GM23338 (cell line): ENCODE measurements around the gene MEI1. TPM values are rescaled to one million over a fixed set of nuclear protein-coding genes. Genes with fewer than 3 reads are reported as not detected.

Experiments used
- ATAC-seq: fragments of 200-7000 bp; cut with Tn5 transposase; 3 replicates; pipeline ENCODE4 v1.9.1; 2020
- DNase-seq: peaks from one replicate; pipeline ENCODE4 v3.0.0-alpha.2; 2015; ENCODE audit warnings: low spot score
- H2AFZ ChIP-seq: fragments of 200-600 bp; sonication (generic); 2 replicates; pipeline ENCODE4 v1.8.0; 2016; ENCODE audit warnings: antibody characterized with exemption, mild to moderate bottlenecking, moderate library complexity
- H3F3A ChIP-seq: fragments of 200-600 bp; sonication (generic); replicated peaks from 2 replicates; pipeline ENCODE4 v1.8.0; 2017; ENCODE audit warnings: antibody characterized with exemption, mixed run types, low read depth
- H3K27ac ChIP-seq: fragments of 200-600 bp; sonication (generic); 2 replicates; pipeline ENCODE4 v1.6.1; 2016; ENCODE audit warnings: low read depth
- H3K27me3 ChIP-seq: fragments of 200-600 bp; sonication (generic); 2 replicates; pipeline ENCODE4 v1.8.0; 2016; ENCODE audit warnings: mild to moderate bottlenecking, mixed run types, moderate library complexity; ENCODE audit not compliant: insufficient read depth
- H3K36me3 ChIP-seq: fragments of 200-600 bp; sonication (generic); 2 replicates; pipeline ENCODE4 v1.8.0; 2016; ENCODE audit warnings: mild to moderate bottlenecking; ENCODE audit not compliant: insufficient read depth
- H3K4me1 ChIP-seq: fragments of 200-600 bp; sonication (generic); 2 replicates; pipeline ENCODE4 v1.8.0; 2016; ENCODE audit warnings: mild to moderate bottlenecking, moderate library complexity; ENCODE audit not compliant: insufficient read depth
- H3K4me2 ChIP-seq: fragments of 200-600 bp; sonication (generic); 2 replicates; pipeline ENCODE4 v1.7.1; 2017; ENCODE audit warnings: mixed run types
- H3K4me3 ChIP-seq: fragments of 200-600 bp; sonication (generic); 2 replicates; pipeline ENCODE4 v1.6.1; 2016; ENCODE audit warnings: mixed run types
- H3K79me2 ChIP-seq: fragments of 200-600 bp; sonication (generic); replicated peaks from 2 replicates; pipeline ENCODE4 v1.8.0; 2017; ENCODE audit warnings: mild to moderate bottlenecking; ENCODE audit not compliant: insufficient read depth
- H3K9me2 ChIP-seq: fragments of 200-600 bp; sonication (generic); 2 replicates; pipeline ENCODE4 v1.8.0; 2017; ENCODE audit not compliant: insufficient read depth
- H4K20me1 ChIP-seq: fragments of 200-600 bp; sonication (generic); replicated peaks from 2 replicates; pipeline ENCODE4 v1.8.0; 2017; ENCODE audit warnings: mild to moderate bottlenecking; ENCODE audit not compliant: insufficient read depth
- H3K27ac Mint-ChIP-seq: 2 replicates; pipeline ENCODE4 v1.8.0; 2020; ENCODE audit warnings: inconsistent platforms, mild to moderate bottlenecking, moderate library complexity, mixed read lengths
- H3K27me3 Mint-ChIP-seq: 3 replicates; pipeline ENCODE4 v1.8.0; 2022; ENCODE audit warnings: low read depth, mild to moderate bottlenecking, moderate library complexity, mixed read lengths, inconsistent platforms; ENCODE audit not compliant: insufficient read depth, poor library complexity
- H3K36me3 Mint-ChIP-seq: 3 replicates; pipeline ENCODE4 v1.8.0; 2021; ENCODE audit warnings: low read depth, mild to moderate bottlenecking, inconsistent platforms, moderate library complexity, mixed read lengths
- H3K4me1 Mint-ChIP-seq: 3 replicates; pipeline ENCODE4 v1.8.0; 2020; ENCODE audit warnings: mild to moderate bottlenecking, inconsistent platforms, mixed read lengths
- H3K4me3 Mint-ChIP-seq: 3 replicates; pipeline ENCODE4 v1.8.0; 2021; ENCODE audit warnings: moderate library complexity, mild to moderate bottlenecking, inconsistent platforms, mixed read lengths
- H3K9me3 Mint-ChIP-seq: 3 replicates; pipeline ENCODE4 v1.8.0; 2020; ENCODE audit warnings: moderate library complexity, mild to moderate bottlenecking, inconsistent platforms, mixed read lengths
- CREB1 ChIP-seq: fragments of 250-450 bp; sonication (Bioruptor Pico); IDR thresholded peaks from 2 replicates; pipeline ENCODE4 v1.5.0; 2020; ENCODE audit warnings: low read depth, mild to moderate bottlenecking, moderate library complexity
- EZH2 ChIP-seq: fragments of 200-600 bp; sonication (generic); IDR thresholded peaks from one replicate; pipeline ENCODE4 v1.8.0; 2017; ENCODE audit warnings: antibody characterized with exemption, mild to moderate bottlenecking, low read depth; ENCODE audit not compliant: unreplicated experiment
- EZH2phosphoT487 ChIP-seq: fragments of 200-600 bp; sonication (generic); IDR thresholded peaks from one replicate; pipeline ENCODE4 v1.8.1; 2018; ENCODE audit warnings: antibody characterized with exemption; ENCODE audit not compliant: unreplicated experiment
- JUNB ChIP-seq: IDR thresholded peaks from one replicate; pipeline ENCODE4 v1.6.1; 2016; ENCODE audit warnings: antibody characterized with exemption; ENCODE audit not compliant: unreplicated experiment
- NANOG ChIP-seq: IDR thresholded peaks from 2 replicates; pipeline ENCODE4 v1.6.1; 2016; ENCODE audit warnings: antibody characterized with exemption, borderline replicate concordance
- POLR2AphosphoS5 ChIP-seq: IDR thresholded peaks from 2 replicates; pipeline ENCODE4 v1.6.1; 2016; ENCODE audit warnings: antibody characterized with exemption, low read depth
- STAT1 ChIP-seq: IDR thresholded peaks from one replicate; pipeline ENCODE4 v1.6.1; 2016; ENCODE audit warnings: antibody characterized with exemption; ENCODE audit not compliant: unreplicated experiment
- ZNF114 ChIP-seq: fragments of 250-450 bp; sonication (Bioruptor Pico); IDR thresholded peaks from 2 replicates; pipeline ENCODE4 v1.5.0; 2020; ENCODE audit warnings: mild to moderate bottlenecking, moderate library complexity
- ZNF331 ChIP-seq: fragments of 250-450 bp; sonication (Bioruptor Pico); IDR thresholded peaks from 2 replicates; pipeline ENCODE4 v1.5.0; 2020; ENCODE audit warnings: low read depth, mild to moderate bottlenecking, moderate library complexity
- polyA plus RNA-seq: library from polyadenylated mRNA; unstranded; fragments of >200 nt; fragmentation: Nextera tagmentation; extraction: Ambion mirVana; gene quantifications from 2 replicates; pipeline ENCODE4 v1.2.1, GENCODE V29; 2016
- total RNA-seq: library from RNA; depleted of rRNA; stranded (reverse); fragments of >200 nt; shearing (Covaris generic); gene quantifications from 2 replicates; pipeline ENCODE4 v1.2.3, GENCODE V29; 2014
- TF ChIP-seq, protein P1 (sequence below), 2 experiments: fragments of 200-600 bp in 1 of 2; sonication (generic) in 1 of 2; conservative IDR thresholded peaks; 2 replicates each; pipeline versions ENCODE4 v1.5.1 to v1.6.1; 2016 to 2017; ENCODE audit warnings: antibody characterized with exemption in 2 of 2, low read depth in 2 of 2, mild to moderate bottlenecking in 2 of 2, moderate library complexity in 1 of 2
- TF ChIP-seq, protein P2 (sequence below): IDR thresholded peaks from one replicate; pipeline ENCODE4 v1.6.1; 2018; ENCODE audit warnings: antibody characterized with exemption; ENCODE audit not compliant: unreplicated experiment
- TF ChIP-seq, protein P3 (sequence below): fragments of 250-450 bp; sonication (Bioruptor Pico); IDR thresholded peaks from 2 replicates; pipeline ENCODE4 v1.5.0; 2020; ENCODE audit warnings: mild to moderate bottlenecking, moderate library complexity
- TF ChIP-seq, protein P4 (sequence below): IDR thresholded peaks from 2 replicates; pipeline ENCODE4 v1.6.1; 2016; ENCODE audit warnings: antibody characterized with exemption

MEI1 gene
- total and polyA plus RNA-seq, 2 experiments from 2014 or later: 0.28 to 0.87 TPM

DNA sequence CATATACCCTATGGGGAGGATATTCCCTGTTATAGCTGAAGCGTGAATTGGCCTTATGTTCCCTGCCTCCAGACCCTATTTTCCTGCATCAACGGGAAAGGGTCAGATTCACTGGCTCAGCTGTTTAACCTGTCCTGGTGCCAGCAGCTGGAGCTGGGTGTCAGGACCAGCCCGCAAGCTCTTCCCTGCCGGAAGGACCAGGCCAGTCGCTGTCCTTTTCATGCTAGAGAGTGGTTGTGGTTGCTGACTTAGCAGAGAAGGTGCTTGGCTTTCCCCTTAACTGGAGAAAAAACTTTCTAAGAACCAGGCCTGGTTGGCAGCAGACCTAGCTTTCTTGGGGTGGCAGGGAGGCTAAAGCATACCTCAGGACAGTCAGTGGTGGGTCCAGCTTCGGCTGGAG is 128.4 kb downstream of the MEI1 start:
- H3K9me2 ChIP-seq: no peaks in the 10 kb centered on the region
- no peaks in the 10 kb centered on the region for H3K36me3 ChIP-seq
- no peak overlapping the region for H3K4me2 ChIP-seq
- no peaks in the 10 kb centered on the region for H3K27me3 ChIP-seq
- H3K79me2 ChIP-seq: no peaks in the 10 kb centered on the region; the same call in 1 of the 2 replicates
- H3K27me3 Mint-ChIP-seq: peaks cover 15% of the 10 kb centered on the region
- H3K4me1 ChIP-seq: peaks cover 20% of the 10 kb centered on the region
- no peak overlapping the region for H3K4me3 Mint-ChIP-seq
- no peak overlapping the region for H3K4me3 ChIP-seq
- ATAC-seq (no peak), DNase-seq (no peak)
- H3K9me3 Mint-ChIP-seq: no peaks in the 10 kb centered on the region
- peaks cover 5% of the 10 kb centered on the region; the same call in 1 of the 2 replicates for H3F3A ChIP-seq
- peaks cover 38% of the 10 kb centered on the region for H3K4me1 Mint-ChIP-seq
- no peak overlapping the region for H3K27ac Mint-ChIP-seq
- H3K27ac ChIP-seq: no peak overlapping the region
- H4K20me1 ChIP-seq: no peaks in the 10 kb centered on the region; the same call in 1 of the 2 replicates
- peaks cover 12% of the 10 kb centered on the region for H3K36me3 Mint-ChIP-seq
- TF ChIP-seq JUNB (no peak), NANOG (no peak), CREB1 (CRISPR knock-in tag) (no peak), EZH2phosphoT487 (no peak), ZNF114 (CRISPR knock-in tag) (no peak), EZH2 (no peak), ZNF331 (no peak), POLR2AphosphoS5 (no peak), STAT1 (no peak)
- TF ChIP-seq, protein P1, sequence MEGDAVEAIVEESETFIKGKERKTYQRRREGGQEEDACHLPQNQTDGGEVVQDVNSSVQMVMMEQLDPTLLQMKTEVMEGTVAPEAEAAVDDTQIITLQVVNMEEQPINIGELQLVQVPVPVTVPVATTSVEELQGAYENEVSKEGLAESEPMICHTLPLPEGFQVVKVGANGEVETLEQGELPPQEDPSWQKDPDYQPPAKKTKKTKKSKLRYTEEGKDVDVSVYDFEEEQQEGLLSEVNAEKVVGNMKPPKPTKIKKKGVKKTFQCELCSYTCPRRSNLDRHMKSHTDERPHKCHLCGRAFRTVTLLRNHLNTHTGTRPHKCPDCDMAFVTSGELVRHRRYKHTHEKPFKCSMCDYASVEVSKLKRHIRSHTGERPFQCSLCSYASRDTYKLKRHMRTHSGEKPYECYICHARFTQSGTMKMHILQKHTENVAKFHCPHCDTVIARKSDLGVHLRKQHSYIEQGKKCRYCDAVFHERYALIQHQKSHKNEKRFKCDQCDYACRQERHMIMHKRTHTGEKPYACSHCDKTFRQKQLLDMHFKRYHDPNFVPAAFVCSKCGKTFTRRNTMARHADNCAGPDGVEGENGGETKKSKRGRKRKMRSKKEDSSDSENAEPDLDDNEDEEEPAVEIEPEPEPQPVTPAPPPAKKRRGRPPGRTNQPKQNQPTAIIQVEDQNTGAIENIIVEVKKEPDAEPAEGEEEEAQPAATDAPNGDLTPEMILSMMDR (conservative IDR thresholded peaks at IDR 0.05; ENCODE audit: low read depth in 2 of 2): no peak
- TF ChIP-seq, protein P2, sequence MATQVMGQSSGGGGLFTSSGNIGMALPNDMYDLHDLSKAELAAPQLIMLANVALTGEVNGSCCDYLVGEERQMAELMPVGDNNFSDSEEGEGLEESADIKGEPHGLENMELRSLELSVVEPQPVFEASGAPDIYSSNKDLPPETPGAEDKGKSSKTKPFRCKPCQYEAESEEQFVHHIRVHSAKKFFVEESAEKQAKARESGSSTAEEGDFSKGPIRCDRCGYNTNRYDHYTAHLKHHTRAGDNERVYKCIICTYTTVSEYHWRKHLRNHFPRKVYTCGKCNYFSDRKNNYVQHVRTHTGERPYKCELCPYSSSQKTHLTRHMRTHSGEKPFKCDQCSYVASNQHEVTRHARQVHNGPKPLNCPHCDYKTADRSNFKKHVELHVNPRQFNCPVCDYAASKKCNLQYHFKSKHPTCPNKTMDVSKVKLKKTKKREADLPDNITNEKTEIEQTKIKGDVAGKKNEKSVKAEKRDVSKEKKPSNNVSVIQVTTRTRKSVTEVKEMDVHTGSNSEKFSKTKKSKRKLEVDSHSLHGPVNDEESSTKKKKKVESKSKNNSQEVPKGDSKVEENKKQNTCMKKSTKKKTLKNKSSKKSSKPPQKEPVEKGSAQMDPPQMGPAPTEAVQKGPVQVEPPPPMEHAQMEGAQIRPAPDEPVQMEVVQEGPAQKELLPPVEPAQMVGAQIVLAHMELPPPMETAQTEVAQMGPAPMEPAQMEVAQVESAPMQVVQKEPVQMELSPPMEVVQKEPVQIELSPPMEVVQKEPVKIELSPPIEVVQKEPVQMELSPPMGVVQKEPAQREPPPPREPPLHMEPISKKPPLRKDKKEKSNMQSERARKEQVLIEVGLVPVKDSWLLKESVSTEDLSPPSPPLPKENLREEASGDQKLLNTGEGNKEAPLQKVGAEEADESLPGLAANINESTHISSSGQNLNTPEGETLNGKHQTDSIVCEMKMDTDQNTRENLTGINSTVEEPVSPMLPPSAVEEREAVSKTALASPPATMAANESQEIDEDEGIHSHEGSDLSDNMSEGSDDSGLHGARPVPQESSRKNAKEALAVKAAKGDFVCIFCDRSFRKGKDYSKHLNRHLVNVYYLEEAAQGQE: no peak
- TF ChIP-seq, protein P3, sequence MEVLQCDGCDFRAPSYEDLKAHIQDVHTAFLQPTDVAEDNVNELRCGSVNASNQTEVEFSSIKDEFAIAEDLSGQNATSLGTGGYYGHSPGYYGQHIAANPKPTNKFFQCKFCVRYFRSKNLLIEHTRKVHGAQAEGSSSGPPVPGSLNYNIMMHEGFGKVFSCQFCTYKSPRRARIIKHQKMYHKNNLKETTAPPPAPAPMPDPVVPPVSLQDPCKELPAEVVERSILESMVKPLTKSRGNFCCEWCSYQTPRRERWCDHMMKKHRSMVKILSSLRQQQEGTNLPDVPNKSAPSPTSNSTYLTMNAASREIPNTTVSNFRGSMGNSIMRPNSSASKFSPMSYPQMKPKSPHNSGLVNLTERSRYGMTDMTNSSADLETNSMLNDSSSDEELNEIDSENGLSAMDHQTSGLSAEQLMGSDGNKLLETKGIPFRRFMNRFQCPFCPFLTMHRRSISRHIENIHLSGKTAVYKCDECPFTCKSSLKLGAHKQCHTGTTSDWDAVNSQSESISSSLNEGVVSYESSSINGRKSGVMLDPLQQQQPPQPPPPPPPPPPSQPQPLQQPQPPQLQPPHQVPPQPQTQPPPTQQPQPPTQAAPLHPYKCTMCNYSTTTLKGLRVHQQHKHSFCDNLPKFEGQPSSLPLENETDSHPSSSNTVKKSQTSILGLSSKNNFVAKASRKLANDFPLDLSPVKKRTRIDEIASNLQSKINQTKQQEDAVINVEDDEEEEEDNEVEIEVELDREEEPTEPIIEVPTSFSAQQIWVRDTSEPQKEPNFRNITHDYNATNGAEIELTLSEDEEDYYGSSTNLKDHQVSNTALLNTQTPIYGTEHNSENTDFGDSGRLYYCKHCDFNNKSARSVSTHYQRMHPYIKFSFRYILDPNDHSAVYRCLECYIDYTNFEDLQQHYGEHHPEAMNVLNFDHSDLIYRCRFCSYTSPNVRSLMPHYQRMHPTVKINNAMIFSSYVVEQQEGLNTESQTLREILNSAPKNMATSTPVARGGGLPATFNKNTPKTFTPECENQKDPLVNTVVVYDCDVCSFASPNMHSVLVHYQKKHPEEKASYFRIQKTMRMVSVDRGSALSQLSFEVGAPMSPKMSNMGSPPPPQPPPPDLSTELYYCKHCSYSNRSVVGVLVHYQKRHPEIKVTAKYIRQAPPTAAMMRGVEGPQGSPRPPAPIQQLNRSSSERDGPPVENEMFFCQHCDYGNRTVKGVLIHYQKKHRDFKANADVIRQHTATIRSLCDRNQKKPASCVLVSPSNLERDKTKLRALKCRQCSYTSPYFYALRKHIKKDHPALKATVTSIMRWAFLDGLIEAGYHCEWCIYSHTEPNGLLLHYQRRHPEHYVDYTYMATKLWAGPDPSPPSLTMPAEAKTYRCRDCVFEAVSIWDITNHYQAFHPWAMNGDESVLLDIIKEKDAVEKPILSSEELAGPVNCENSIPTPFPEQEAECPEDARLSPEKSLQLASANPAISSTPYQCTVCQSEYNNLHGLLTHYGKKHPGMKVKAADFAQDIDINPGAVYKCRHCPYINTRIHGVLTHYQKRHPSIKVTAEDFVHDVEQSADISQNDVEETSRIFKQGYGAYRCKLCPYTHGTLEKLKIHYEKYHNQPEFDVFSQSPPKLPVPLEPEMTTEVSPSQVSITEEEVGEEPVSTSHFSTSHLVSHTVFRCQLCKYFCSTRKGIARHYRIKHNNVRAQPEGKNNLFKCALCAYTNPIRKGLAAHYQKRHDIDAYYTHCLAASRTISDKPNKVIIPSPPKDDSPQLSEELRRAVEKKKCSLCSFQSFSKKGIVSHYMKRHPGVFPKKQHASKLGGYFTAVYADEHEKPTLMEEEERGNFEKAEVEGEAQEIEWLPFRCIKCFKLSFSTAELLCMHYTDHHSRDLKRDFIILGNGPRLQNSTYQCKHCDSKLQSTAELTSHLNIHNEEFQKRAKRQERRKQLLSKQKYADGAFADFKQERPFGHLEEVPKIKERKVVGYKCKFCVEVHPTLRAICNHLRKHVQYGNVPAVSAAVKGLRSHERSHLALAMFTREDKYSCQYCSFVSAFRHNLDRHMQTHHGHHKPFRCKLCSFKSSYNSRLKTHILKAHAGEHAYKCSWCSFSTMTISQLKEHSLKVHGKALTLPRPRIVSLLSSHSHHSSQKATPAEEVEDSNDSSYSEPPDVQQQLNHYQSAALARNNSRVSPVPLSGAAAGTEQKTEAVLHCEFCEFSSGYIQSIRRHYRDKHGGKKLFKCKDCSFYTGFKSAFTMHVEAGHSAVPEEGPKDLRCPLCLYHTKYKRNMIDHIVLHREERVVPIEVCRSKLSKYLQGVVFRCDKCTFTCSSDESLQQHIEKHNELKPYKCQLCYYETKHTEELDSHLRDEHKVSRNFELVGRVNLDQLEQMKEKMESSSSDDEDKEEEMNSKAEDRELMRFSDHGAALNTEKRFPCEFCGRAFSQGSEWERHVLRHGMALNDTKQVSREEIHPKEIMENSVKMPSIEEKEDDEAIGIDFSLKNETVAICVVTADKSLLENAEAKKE: no peak
- TF ChIP-seq, protein P4, sequence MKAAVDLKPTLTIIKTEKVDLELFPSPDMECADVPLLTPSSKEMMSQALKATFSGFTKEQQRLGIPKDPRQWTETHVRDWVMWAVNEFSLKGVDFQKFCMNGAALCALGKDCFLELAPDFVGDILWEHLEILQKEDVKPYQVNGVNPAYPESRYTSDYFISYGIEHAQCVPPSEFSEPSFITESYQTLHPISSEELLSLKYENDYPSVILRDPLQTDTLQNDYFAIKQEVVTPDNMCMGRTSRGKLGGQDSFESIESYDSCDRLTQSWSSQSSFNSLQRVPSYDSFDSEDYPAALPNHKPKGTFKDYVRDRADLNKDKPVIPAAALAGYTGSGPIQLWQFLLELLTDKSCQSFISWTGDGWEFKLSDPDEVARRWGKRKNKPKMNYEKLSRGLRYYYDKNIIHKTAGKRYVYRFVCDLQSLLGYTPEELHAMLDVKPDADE: no peak
- no peak overlapping the region for H2AFZ ChIP-seq
